Endodermal cell (in vitro differentiated cells): ENCODE measurements around the gene SLC16A12. TPM values are rescaled to one million over a fixed set of nuclear protein-coding genes. Genes with fewer than 3 reads are reported as not detected.
"Not testable (repeated sequence)": the region's sequence is repeated elsewhere in the genome, so short reads cannot be mapped to it uniquely, and the experiment has no call there.

Experiments
- DNase-seq: peaks from one replicate; pipeline ENCODE4 v3.0.0-alpha.2; 2017
- H3K27ac ChIP-seq: 2 replicates; pipeline ENCODE4 v1.5.1; 2013; ENCODE audit warnings: mild to moderate bottlenecking, low read depth, low read length, moderate library complexity
- H3K27me3 ChIP-seq: 2 replicates; pipeline ENCODE4 v1.6.1; 2013; ENCODE audit warnings: mild to moderate bottlenecking, low read length, moderate library complexity; ENCODE audit not compliant: insufficient read depth, control insufficient read depth, poor library complexity, severe bottlenecking
- H3K36me3 ChIP-seq: 2 replicates; pipeline ENCODE4 v1.7.0; 2013; ENCODE audit warnings: mild to moderate bottlenecking, low read length, moderate library complexity; ENCODE audit not compliant: control insufficient read depth, insufficient read depth
- H3K4me1 ChIP-seq: one replicate; pipeline ENCODE4 v1.7.0; 2013; ENCODE audit warnings: low read length; ENCODE audit not compliant: control insufficient read depth, insufficient read depth
- H3K4me3 ChIP-seq: 2 replicates; pipeline ENCODE4 v1.5.1; 2013; ENCODE audit warnings: mild to moderate bottlenecking, low read length, moderate library complexity
- H3K9ac ChIP-seq: 2 replicates; pipeline ENCODE4 v1.6.1; 2013; ENCODE audit warnings: mild to moderate bottlenecking, low read length, moderate library complexity; ENCODE audit not compliant: poor library complexity, severe bottlenecking; ENCODE audit errors: extremely low read depth
- H3K9me3 ChIP-seq: 2 replicates; pipeline ENCODE4 v1.6.1; 2013; ENCODE audit warnings: mild to moderate bottlenecking, low read length, moderate library complexity; ENCODE audit not compliant: control insufficient read depth
- H3K27ac Mint-ChIP-seq: 2 replicates; pipeline ENCODE4 v1.8.0; 2020; ENCODE audit warnings: mixed read lengths
- H3K27me3 Mint-ChIP-seq: 2 replicates; pipeline ENCODE4 v1.8.0; 2021; ENCODE audit warnings: mild to moderate bottlenecking, mixed read lengths; ENCODE audit not compliant: insufficient read depth
- H3K36me3 Mint-ChIP-seq: 2 replicates; pipeline ENCODE4 v1.8.0; 2020; ENCODE audit warnings: low read depth, mixed read lengths
- H3K4me1 Mint-ChIP-seq: 2 replicates; pipeline ENCODE4 v1.8.0; 2020; ENCODE audit warnings: mixed read lengths
- H3K4me3 Mint-ChIP-seq: 2 replicates; pipeline ENCODE4 v1.8.0; 2020; ENCODE audit warnings: mild to moderate bottlenecking, moderate library complexity, mixed read lengths
- H3K9me3 Mint-ChIP-seq: 2 replicates; pipeline ENCODE4 v1.8.0; 2020; ENCODE audit warnings: mild to moderate bottlenecking, mixed read lengths
- WGBS, 2 experiments: methylation state at CpG; one replicate each; pipeline versions ENCODE4 v1.1.5 to v1.1.7; 2013; ENCODE audit warnings: missing lambda C conversion rate in 2 of 2, mixed read lengths in 1 of 2; ENCODE audit not compliant: insufficient coverage in 1 of 2, insufficient read length in 1 of 2; 5-methylcytosine and 5-hydroxymethylcytosine counted together
- total RNA-seq, 2 donors: library from RNA; stranded (reverse); fragmentation: NEBNext Ultra II Directional in 1 of 2; extraction: Animal tissue kit (Norgen Biotek cat#: 25700) in 1 of 2; gene quantifications; 2 replicates in 1 of 2; 3 replicates in 1 of 2; pipeline ENCODE4 v1.2.1, GENCODE V29; 2021
- TF ChIP-seq, protein P1 (sequence below): fragments of 200-600 bp; sonication (generic); conservative IDR thresholded peaks from 2 replicates; pipeline ENCODE4 v1.5.0; 2021; ENCODE audit warnings: antibody characterized with exemption, mild to moderate bottlenecking

The SLC16A12 gene
- total RNA-seq, 2 donors from 2014 or later = 0.33 to 2.3 TPM

DNA sequence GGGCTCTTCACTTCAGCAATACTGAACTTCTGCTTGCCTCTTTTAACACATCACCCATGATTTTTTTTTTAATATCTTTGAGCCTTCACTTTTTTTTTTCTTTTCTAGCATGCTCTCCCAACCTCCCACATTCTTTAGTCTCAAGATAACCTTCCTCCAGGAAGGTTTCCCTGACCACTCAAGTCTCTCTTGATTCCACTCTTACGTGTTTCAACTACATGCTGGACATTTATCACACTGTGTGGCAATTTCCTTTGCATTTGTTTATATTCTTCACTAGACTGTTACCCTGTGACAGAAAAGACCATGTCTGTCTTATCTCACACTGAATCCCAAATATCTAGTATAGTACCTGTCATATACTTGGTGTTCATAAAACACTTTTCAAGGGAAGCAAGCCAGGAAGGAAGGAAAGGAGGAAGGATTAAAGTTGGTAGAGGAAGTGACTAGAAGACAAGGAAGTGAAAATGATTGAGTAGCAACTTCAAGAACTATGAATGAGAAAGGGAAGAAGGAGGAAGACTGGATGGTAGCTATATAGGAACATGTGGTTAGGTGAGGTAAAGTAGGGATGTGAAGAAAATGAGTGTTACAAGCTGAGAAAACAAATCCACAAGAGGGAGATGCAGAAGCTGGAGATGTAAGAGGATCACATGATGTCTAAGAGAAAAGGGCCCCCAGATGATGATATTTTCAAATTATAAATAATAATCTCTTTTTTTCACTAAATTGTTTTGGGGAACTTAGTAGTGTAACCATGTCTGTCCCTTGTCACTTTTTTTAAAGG is 80.6 kb downstream of the SLC16A12 start:
- no peaks in the 10 kb centered on the region for H3K36me3 Mint-ChIP-seq
- H3K9ac ChIP-seq = no peak overlapping the region
- 86 to 100% methylated on average over 1 of the region's 1 CpG for WGBS, 2 experiments

DNA sequence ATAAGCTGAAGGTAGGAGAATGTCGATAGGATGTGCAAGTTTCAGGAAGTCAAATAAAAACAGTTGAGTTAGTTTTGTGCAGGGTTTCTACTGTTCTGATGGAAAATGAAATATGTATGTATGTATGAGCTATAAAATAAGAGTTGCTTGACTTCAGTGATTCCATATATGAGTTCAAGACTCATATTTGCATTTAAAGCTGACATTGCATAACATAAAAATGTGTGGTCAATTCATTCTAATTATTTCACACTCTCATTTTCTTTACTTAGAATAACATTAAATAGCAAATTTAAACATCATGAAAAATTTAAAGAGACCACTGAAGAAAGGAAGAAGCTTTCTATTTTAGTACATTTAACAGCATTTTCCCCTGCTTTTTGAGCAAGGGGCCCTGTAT is 83.2 kb downstream of the SLC16A12 start:
- WGBS, 2 experiments = 80 to 83% methylated on average over 1 of the region's 1 CpG
- H3K27me3 Mint-ChIP-seq = no peaks in the 10 kb centered on the region
- H3K9ac ChIP-seq = no peak overlapping the region
- no peaks in the 10 kb centered on the region for H3K36me3 ChIP-seq
- H3K4me1 Mint-ChIP-seq = peaks cover 15% of the 10 kb centered on the region
- peaks cover 3% of the 10 kb centered on the region for H3K4me1 ChIP-seq
- H3K27ac ChIP-seq = no peak overlapping the region
- no peak for DNase-seq
- no peak overlapping the region for H3K4me3 Mint-ChIP-seq
- H3K27ac Mint-ChIP-seq = no peak overlapping the region
- H3K9me3 Mint-ChIP-seq = peaks cover 2% of the 10 kb centered on the region
- H3K27me3 ChIP-seq = no peaks in the 10 kb centered on the region
- H3K9me3 ChIP-seq = no peaks in the 10 kb centered on the region
- TF ChIP-seq, protein P1, sequence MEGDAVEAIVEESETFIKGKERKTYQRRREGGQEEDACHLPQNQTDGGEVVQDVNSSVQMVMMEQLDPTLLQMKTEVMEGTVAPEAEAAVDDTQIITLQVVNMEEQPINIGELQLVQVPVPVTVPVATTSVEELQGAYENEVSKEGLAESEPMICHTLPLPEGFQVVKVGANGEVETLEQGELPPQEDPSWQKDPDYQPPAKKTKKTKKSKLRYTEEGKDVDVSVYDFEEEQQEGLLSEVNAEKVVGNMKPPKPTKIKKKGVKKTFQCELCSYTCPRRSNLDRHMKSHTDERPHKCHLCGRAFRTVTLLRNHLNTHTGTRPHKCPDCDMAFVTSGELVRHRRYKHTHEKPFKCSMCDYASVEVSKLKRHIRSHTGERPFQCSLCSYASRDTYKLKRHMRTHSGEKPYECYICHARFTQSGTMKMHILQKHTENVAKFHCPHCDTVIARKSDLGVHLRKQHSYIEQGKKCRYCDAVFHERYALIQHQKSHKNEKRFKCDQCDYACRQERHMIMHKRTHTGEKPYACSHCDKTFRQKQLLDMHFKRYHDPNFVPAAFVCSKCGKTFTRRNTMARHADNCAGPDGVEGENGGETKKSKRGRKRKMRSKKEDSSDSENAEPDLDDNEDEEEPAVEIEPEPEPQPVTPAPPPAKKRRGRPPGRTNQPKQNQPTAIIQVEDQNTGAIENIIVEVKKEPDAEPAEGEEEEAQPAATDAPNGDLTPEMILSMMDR = no peak
- no peaks in the 10 kb centered on the region for H3K36me3 Mint-ChIP-seq
- no peak overlapping the region for H3K4me3 ChIP-seq

More for the DNA sequence above, 80.6 kb downstream of the SLC16A12 start:
- Mint-ChIP-seq H3K27ac (no peak overlapping the region), H3K9me3 (no peaks in the 10 kb centered on the region), H3K27me3 (no peaks in the 10 kb centered on the region), H3K4me3 (no peak overlapping the region), H3K4me1 (peaks cover 15% of the 10 kb centered on the region)
- Histone ChIP-seq H3K27ac (no peak overlapping the region), H3K36me3 (no peaks in the 10 kb centered on the region), H3K27me3 (no peaks in the 10 kb centered on the region), H3K4me3 (no peak overlapping the region), H3K9me3 (no peaks in the 10 kb centered on the region), H3K4me1 (peaks cover 3% of the 10 kb centered on the region)
- TF ChIP-seq, protein P1 = no peak
- no peak for DNase-seq

- no peak overlapping the region for H3K4me3 ChIP-seq
- H3K36me3 ChIP-seq = no peaks in the 10 kb centered on the region
- peaks cover 3% of the 10 kb centered on the region for H3K4me1 ChIP-seq
- no peak overlapping the region for H3K4me3 Mint-ChIP-seq
- H3K9me3 Mint-ChIP-seq = peaks cover 15% of the 10 kb centered on the region
- no peaks in the 10 kb centered on the region for H3K27me3 Mint-ChIP-seq
- peaks cover 13% of the 10 kb centered on the region for H3K4me1 Mint-ChIP-seq
- no peaks in the 10 kb centered on the region for H3K9me3 ChIP-seq
- no peak overlapping the region for H3K27ac ChIP-seq
- H3K36me3 Mint-ChIP-seq = no peaks in the 10 kb centered on the region
- H3K27me3 ChIP-seq = no peaks in the 10 kb centered on the region
- H3K9ac ChIP-seq = no peak overlapping the region
- TF ChIP-seq, protein P1 = no peak
- DNase-seq = no peak
- no peak overlapping the region for H3K27ac Mint-ChIP-seq
- WGBS, 2 experiments = 93 to 97% methylated on average over 2 of the region's 2 CpGs
Observed at GRCh38 chr10:89450901-89451300, 84.5 kb downstream of the SLC16A12 start.

DNA sequence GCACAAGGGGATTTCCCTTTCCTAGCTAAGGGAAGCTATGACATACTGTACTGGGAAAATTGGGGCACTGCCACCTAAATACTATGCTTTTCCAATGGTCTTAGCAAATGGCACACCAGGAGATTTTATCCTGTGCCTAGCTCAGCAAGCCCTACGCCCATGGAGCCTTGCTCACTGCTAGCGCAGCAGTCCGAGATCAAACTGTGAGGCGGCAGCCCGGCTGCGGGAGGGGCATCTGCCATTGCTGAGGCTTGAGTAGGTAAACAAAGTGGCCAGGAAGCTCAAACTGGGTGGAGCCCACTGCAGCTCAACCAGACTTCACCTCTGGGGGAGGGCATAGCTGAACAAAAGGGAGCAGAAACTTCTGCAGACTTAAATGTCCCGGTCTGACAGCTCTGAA is 90.6 kb downstream of the SLC16A12 start:
- H3K27me3 ChIP-seq, H3K9me3 ChIP-seq, H3K27me3 Mint-ChIP-seq, H3K27ac Mint-ChIP-seq, DNase-seq, H3K36me3 ChIP-seq, H3K4me3 Mint-ChIP-seq, H3K4me1 ChIP-seq, H3K9ac ChIP-seq, H3K4me3 ChIP-seq, H3K4me1 Mint-ChIP-seq, H3K27ac ChIP-seq: not testable (repeated sequence)
- WGBS, 2 experiments = 95 to 97% methylated on average over 6 to 7 of the region's 7 CpGs
- peaks cover 24% of the 10 kb centered on the region for H3K9me3 Mint-ChIP-seq
- H3K36me3 Mint-ChIP-seq = peaks cover 12% of the 10 kb centered on the region
